ENCODE results near the gene TMEM121B.

TMEM121B gene

GRCh38 chr22:17109113-17109865, 11.9 kb downstream of the TMEM121B start:
- no peak for DNase-seq

- DNase-seq: no peak
Observed at GRCh38 chr22:17108256-17109112, 12.7 kb downstream of the TMEM121B start.

- no peak for DNase-seq
Observed at GRCh38 chr22:17107547-17107810, 13.7 kb downstream of the TMEM121B start.

- no peak for DNase-seq
Observed at GRCh38 chr22:17106785-17107546, 14.2 kb downstream of the TMEM121B start.

GRCh38 chr22:17106161-17106784, 14.9 kb downstream of the TMEM121B start:
- DNase-seq: no peak

- DNase-seq: no peak
Observed at GRCh38 chr22:17105143-17106129, 15.7 kb downstream of the TMEM121B start.

- no peak for DNase-seq
Observed at GRCh38 chr22:17104336-17104935, 16.7 kb downstream of the TMEM121B start.

- DNase-seq: no peak
Observed at GRCh38 chr22:17103351-17103750, 17.8 kb downstream of the TMEM121B start.

- no peak for DNase-seq
Observed at GRCh38 chr22:17102297-17102667, 18.9 kb downstream of the TMEM121B start.

- DNase-seq: no peak
Observed at GRCh38 chr22:17101475-17102296, 19.5 kb downstream of the TMEM121B start.

- no peak for DNase-seq
Observed at GRCh38 chr22:17100621-17101020, 20.5 kb downstream of the TMEM121B start.

- DNase-seq: no peak
Observed at GRCh38 chr22:17098379-17098819, 22.8 kb downstream of the TMEM121B start.

GRCh38 chr22:17097701-17098100, 23.5 kb downstream of the TMEM121B start:
- no peak for DNase-seq

GRCh38 chr22:17097062-17097461, 24.1 kb downstream of the TMEM121B start:
- no peak for DNase-seq

- DNase-seq: no peak
Observed at GRCh38 chr22:17096071-17096470, 25.1 kb downstream of the TMEM121B start.

- DNase-seq: no peak
Observed at GRCh38 chr22:17095538-17095937, 25.6 kb downstream of the TMEM121B start.

- no peak for DNase-seq
Observed at GRCh38 chr22:17093081-17093480, 28.1 kb downstream of the TMEM121B start.

GRCh38 chr22:17091851-17092250, 29.3 kb downstream of the TMEM121B start:
- DNase-seq: no peak

GRCh38 chr22:17090550-17090949, 30.6 kb downstream of the TMEM121B start:
- DNase-seq: no peak

- DNase-seq: peak; percentile 27
Observed at GRCh38 chr22:17087498-17088131, 33.5 kb downstream of the TMEM121B start.
